A549 (cell line): ENCODE results near the gene HNRNPAB. TPM values are rescaled to one million over a fixed set of nuclear protein-coding genes. Genes with fewer than 3 reads are reported as not detected.

Experiments used
- ATAC-seq, 2 experiments: fragments of 200-7000 bp in 1 of 2; fragments of >200 bp in 1 of 2; cut with Nextera tagmentation in 1 of 2; cut with Tn5 transposase in 1 of 2; 3 replicates each; pipeline versions ENCODE4 v1.8.0 to v1.9.1; 2018 to 2020; ENCODE audit warnings: mild to moderate bottlenecking in 1 of 2, moderate library complexity in 1 of 2
- CTCF ChIA-PET: fragments of 300-600 bp; sonication (Branson Sonifier 250); formaldehyde crosslinking; extraction: SDS; loops from one replicate; lab custom pipeline; 2021; ENCODE audit warnings: antibody characterized with exemption, inconsistent platforms; lab: Yijun Ruan, JAX
- POLR2A ChIA-PET: fragments of 350-600 bp; formaldehyde crosslinking; extraction: SDS; loops from one replicate; lab custom pipeline; 2021; ENCODE audit warnings: antibody characterized with exemption, inconsistent platforms; lab: Yijun Ruan, JAX
- DNase-seq, 2 experiments: peaks; one replicate each; pipeline versions ENCODE4 v3.0.0 to v3.0.0-alpha.2; 2011 to 2016; ENCODE audit warnings: low read depth in 1 of 2, low spot score in 1 of 2
- FAIRE-seq: peaks from 2 replicates; lab custom pipeline; 2011; peaks lifted over from hg19 to GRCh38; lab: Jason Lieb, UNC
- H3K27ac ChIP-seq, 2 experiments: fragments of >200 bp; sonication (Bioruptor Twin); formaldehyde crosslinking; 3 replicates each; pipeline ENCODE4 v1.5.1; 2016 to 2017
- H3K4me1 ChIP-seq: fragments of >200 bp; sonication (Bioruptor Twin); formaldehyde crosslinking; 3 replicates; pipeline ENCODE4 v1.6.1; 2016
- H3K4me2 ChIP-seq: fragments of >200 bp; sonication (Bioruptor Twin); formaldehyde crosslinking; 3 replicates; pipeline ENCODE4 v1.6.1; 2016
- H3K4me3 ChIP-seq: fragments of >200 bp; sonication (Bioruptor Twin); formaldehyde crosslinking; 3 replicates; pipeline ENCODE4 v1.5.1; 2016
- H3K9me3 ChIP-seq: fragments of >200 bp; sonication (Bioruptor Twin); formaldehyde crosslinking; 3 replicates; pipeline ENCODE4 v1.6.1; 2016
- CHD2 ChIP-seq: fragments of 150-350 bp; IDR thresholded peaks from 2 replicates; pipeline ENCODE4 v1.6.1; 2014; ENCODE audit warnings: low read length; ENCODE audit not compliant: partially characterized antibody
- CHD4 ChIP-seq: fragments of 200-600 bp; sonication (generic); IDR thresholded peaks from 2 replicates; pipeline ENCODE4 v1.6.1; 2016; ENCODE audit warnings: antibody characterized with exemption, mild to moderate bottlenecking, borderline replicate concordance
- CTCF ChIP-seq: fragments of >200 bp; sonication (Bioruptor Twin); formaldehyde crosslinking; IDR thresholded peaks from 3 replicates; pipeline ENCODE4 v1.5.1; 2016
- EHMT2 ChIP-seq: fragments of 200-600 bp; sonication (generic); IDR thresholded peaks from 2 replicates; pipeline ENCODE4 v1.6.1; 2016; ENCODE audit warnings: antibody characterized with exemption, low read depth, mild to moderate bottlenecking, moderate library complexity
- HDAC2 ChIP-seq: fragments of 200-600 bp; sonication (generic); IDR thresholded peaks from 2 replicates; pipeline ENCODE4 v1.6.1; 2016
- HES2 ChIP-seq: fragments of >200 bp; sonication (Bioruptor Twin); formaldehyde crosslinking; IDR thresholded peaks from 2 replicates; pipeline ENCODE4 v1.6.1; 2016
- HOXA7 ChIP-seq: fragments of 250-450 bp; sonication (Bioruptor Pico); IDR thresholded peaks from 2 replicates; pipeline ENCODE4 v1.5.0; 2020; ENCODE audit warnings: mild to moderate bottlenecking, moderate library complexity
- HOXB5 ChIP-seq: fragments of 250-450 bp; sonication (Bioruptor Pico); IDR thresholded peaks from 2 replicates; pipeline ENCODE4 v1.5.0; 2020; ENCODE audit warnings: mild to moderate bottlenecking, moderate library complexity
- JUN ChIP-seq, 2 experiments: fragments of >200 bp; sonication (Bioruptor Twin); formaldehyde crosslinking; IDR thresholded peaks; 2 replicates in 1 of 2; 3 replicates in 1 of 2; pipeline ENCODE4 v1.6.1; 2016 to 2017
- KDM1A ChIP-seq: fragments of 200-600 bp; sonication (generic); IDR thresholded peaks from 2 replicates; pipeline ENCODE4 v1.6.1; 2016; ENCODE audit warnings: low read depth, mild to moderate bottlenecking
- MAFK ChIP-seq: fragments of 450-650 bp; IDR thresholded peaks from 2 replicates; pipeline ENCODE4 v1.6.1; 2014; ENCODE audit not compliant: partially characterized antibody
- NPAS2 ChIP-seq: fragments of 250-450 bp; sonication (Bioruptor Pico); IDR thresholded peaks from 2 replicates; pipeline ENCODE4 v1.8.0; 2022; ENCODE audit warnings: mild to moderate bottlenecking, moderate library complexity, borderline replicate concordance
- NR3C1 ChIP-seq: fragments of >200 bp; sonication (Bioruptor Twin); formaldehyde crosslinking; IDR thresholded peaks from 3 replicates; pipeline ENCODE4 v1.6.1; 2017
- PHF8 ChIP-seq: fragments of 200-600 bp; sonication (generic); IDR thresholded peaks from 2 replicates; pipeline ENCODE4 v1.6.1; 2016; ENCODE audit warnings: low read depth, mild to moderate bottlenecking, antibody characterized with exemption, moderate library complexity, borderline replicate concordance
- POLR2A ChIP-seq: IDR thresholded peaks from 2 replicates; pipeline ENCODE4 v1.6.1; 2012; ENCODE audit warnings: mild to moderate bottlenecking, low read length
- RARB ChIP-seq: fragments of 250-450 bp; sonication (Bioruptor Pico); IDR thresholded peaks from 2 replicates; pipeline ENCODE4 v1.8.0; 2021; ENCODE audit warnings: mild to moderate bottlenecking, moderate library complexity
- SREBF2 ChIP-seq: fragments of 450-650 bp; IDR thresholded peaks from 2 replicates; pipeline ENCODE4 v1.6.1; 2014; ENCODE audit warnings: mild to moderate bottlenecking, moderate library complexity
- TFCP2L1 ChIP-seq: fragments of 250-450 bp; sonication (Bioruptor Pico); IDR thresholded peaks from 2 replicates; pipeline ENCODE4 v1.5.0; 2021; ENCODE audit warnings: mild to moderate bottlenecking
- ZC3H11A ChIP-seq: fragments of 450-650 bp; IDR thresholded peaks from 2 replicates; pipeline ENCODE4 v1.6.1; 2014; ENCODE audit warnings: antibody characterized with exemption, mild to moderate bottlenecking
- ZNF302 ChIP-seq: fragments of 250-450 bp; sonication (Bioruptor Pico); IDR thresholded peaks from 2 replicates; pipeline ENCODE4 v1.9.0; 2021; ENCODE audit warnings: inconsistent platforms, mild to moderate bottlenecking, moderate library complexity
- ZSCAN20 ChIP-seq: fragments of 250-450 bp; sonication (Bioruptor Pico); IDR thresholded peaks from 2 replicates; pipeline ENCODE4 v1.8.0; 2022; ENCODE audit warnings: mild to moderate bottlenecking, moderate library complexity
- WGBS: methylation state at CpG from one replicate; pipeline ENCODE4 v1.1.6; 2017; ENCODE audit errors: missing lambda C conversion rate; 5-methylcytosine and 5-hydroxymethylcytosine counted together
- polyA plus RNA-seq, 4 experiments: library from polyadenylated mRNA; depleted of rRNA in 3 of 4; stranded (reverse); fragments of >200 nt; fragmentation: RNase III in 1 of 4; extraction: RNeasy Plus Mini Kit Qiagen cat#74134 plus additional on column Dnase treatment in 1 of 4; gene quantifications; 2 replicates in 3 of 4; 3 replicates in 1 of 4; pipeline ENCODE4 v1.2.3, GENCODE V29; 2011 to 2017
- TF ChIP-seq, protein P1 (sequence below): fragments of 250-450 bp; sonication (Bioruptor Pico); IDR thresholded peaks from 2 replicates; pipeline ENCODE4 v1.5.0; 2021; ENCODE audit warnings: mild to moderate bottlenecking, moderate library complexity, borderline replicate concordance
- TF ChIP-seq, protein P2 (sequence below): fragments of 250-450 bp; sonication (Bioruptor Pico); IDR thresholded peaks from 2 replicates; pipeline ENCODE4 v1.5.0; 2020; ENCODE audit warnings: low read depth, mild to moderate bottlenecking, moderate library complexity
- TF ChIP-seq, protein P3 (sequence below): fragments of 200-600 bp; sonication (generic); IDR thresholded peaks from 2 replicates; pipeline ENCODE4 v1.6.1; 2016; ENCODE audit warnings: antibody characterized with exemption, mild to moderate bottlenecking, moderate library complexity

The HNRNPAB gene
- polyA plus RNA-seq, 2 of the 4 experiments (the other 2 are of a cell fraction): 200 to 352 TPM

DNA sequence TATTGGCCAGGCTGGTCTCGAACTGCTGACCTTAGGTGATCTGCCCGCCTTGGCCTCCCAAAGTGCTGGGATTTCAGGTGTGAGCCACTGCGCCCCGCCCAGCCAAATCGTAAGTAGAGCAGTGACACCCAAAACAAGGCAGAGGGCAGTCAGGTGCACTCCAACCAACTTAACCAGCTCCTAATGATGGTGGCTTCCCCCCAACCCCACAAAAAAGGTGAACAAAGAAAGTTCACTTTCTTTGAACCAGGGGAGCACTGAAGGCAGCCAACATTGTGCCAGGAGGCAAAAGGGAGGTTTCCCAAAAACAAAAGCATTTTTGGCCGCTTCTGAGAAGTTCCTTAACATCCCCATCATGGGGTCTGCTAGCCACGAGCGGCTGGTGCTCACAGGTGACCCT, 26.8 kb upstream of the HNRNPAB start:
- H3K9me3 ChIP-seq: 0 out of 3 replicates have a peak, but pooled peaks cover 4% of the 10 kb centered on the region
- no peak overlapping the region for H3K27ac ChIP-seq
- ATAC-seq (no peak), FAIRE-seq (no peak), DNase-seq (no peak)
- WGBS: 73% methylated on average over 8 of the region's 8 CpGs
- TF ChIP-seq ZSCAN20: no peak
- TF ChIP-seq NR3C1: no peak
- TF ChIP-seq TFCP2L1 (CRISPR knock-in tag): no peak
- CTCF ChIA-PET: interaction anchor here (0.6 kb wide), 1 partner anchor 101 kb away, joined by 3 read pairs; no protein-coding TSS in a partner anchor
- H3K4me3 ChIP-seq: no peak overlapping the region
- H3K4me1 ChIP-seq: no peaks in the 10 kb centered on the region
- POLR2A ChIA-PET: no interaction called here
- no peak overlapping the region for H3K4me2 ChIP-seq

- DNase-seq (no peak), ATAC-seq (no peak), FAIRE-seq (no peak)
- no peaks in the 10 kb centered on the region for H3K4me1 ChIP-seq
- no peak overlapping the region for H3K4me2 ChIP-seq
- no peak overlapping the region for H3K27ac ChIP-seq
- CTCF ChIA-PET: interaction anchor here (0.6 to 1.2 kb wide), 5 partner anchors 9 to 194 kb away, joined by 3 read pairs; no protein-coding TSS in a partner anchor
- POLR2A ChIA-PET: no interaction called here
- 0 out of 3 replicates have a peak, but pooled peaks cover 4% of the 10 kb centered on the region for H3K9me3 ChIP-seq
- TF ChIP-seq POLR2A: no peak
- TF ChIP-seq HOXB5: no peak
- TF ChIP-seq NR3C1: no peak
- TF ChIP-seq, protein P1, sequence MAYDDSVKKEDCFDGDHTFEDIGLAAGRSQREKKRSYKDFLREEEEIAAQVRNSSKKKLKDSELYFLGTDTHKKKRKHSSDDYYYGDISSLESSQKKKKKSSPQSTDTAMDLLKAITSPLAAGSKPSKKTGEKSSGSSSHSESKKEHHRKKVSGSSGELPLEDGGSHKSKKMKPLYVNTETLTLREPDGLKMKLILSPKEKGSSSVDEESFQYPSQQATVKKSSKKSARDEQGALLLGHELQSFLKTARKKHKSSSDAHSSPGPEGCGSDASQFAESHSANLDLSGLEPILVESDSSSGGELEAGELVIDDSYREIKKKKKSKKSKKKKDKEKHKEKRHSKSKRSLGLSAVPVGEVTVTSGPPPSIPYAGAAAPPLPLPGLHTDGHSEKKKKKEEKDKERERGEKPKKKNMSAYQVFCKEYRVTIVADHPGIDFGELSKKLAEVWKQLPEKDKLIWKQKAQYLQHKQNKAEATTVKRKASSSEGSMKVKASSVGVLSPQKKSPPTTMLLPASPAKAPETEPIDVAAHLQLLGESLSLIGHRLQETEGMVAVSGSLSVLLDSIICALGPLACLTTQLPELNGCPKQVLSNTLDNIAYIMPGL (CRISPR knock-in tag): no peak
- no peak for TF ChIP-seq EHMT2
- no peak for TF ChIP-seq ZNF302 (CRISPR knock-in tag)
- no peak for TF ChIP-seq NPAS2 (CRISPR knock-in tag)
- no peak for TF ChIP-seq ZC3H11A
- TF ChIP-seq TFCP2L1 (CRISPR knock-in tag): no peak
- no peak for TF ChIP-seq JUN (IDR thresholded peaks at IDR 0.05)
- TF ChIP-seq CTCF: no peak
- TF ChIP-seq CHD2: no peak
- TF ChIP-seq HES2: no peak
- no peak for TF ChIP-seq RARB (CRISPR knock-in tag)
- WGBS: 27% methylated on average over 7 of the region's 9 CpGs
- H3K4me3 ChIP-seq: no peak overlapping the region
These were observed 24.0 kb upstream of the HNRNPAB start for GRCh38 chr5:178180141-178180863.

- Histone ChIP-seq H3K27ac (no peak overlapping the region), H3K4me3 (no peak overlapping the region), H3K4me2 (no peak overlapping the region), H3K4me1 (no peaks in the 10 kb centered on the region), H3K9me3 (0 out of 3 replicates have a peak, but pooled peaks cover 4% of the 10 kb centered on the region)
- ATAC-seq: no peak
- no peak for FAIRE-seq
- DNase-seq: no peak
- CTCF ChIA-PET: interaction anchor here (1.1 to 1.7 kb wide), 3 partner anchors 17 to 107 kb away, joined by 3 to 4 read pairs (median 3); no protein-coding TSS in a partner anchor
- WGBS: 36% methylated on average over 4 of the region's 4 CpGs
- POLR2A ChIA-PET: no interaction called here
- TF ChIP-seq MAFK (no peak), PHF8 (no peak), HOXA7 (CRISPR knock-in tag) (no peak), ZNF302 (CRISPR knock-in tag) (no peak), SREBF2 (no peak), CHD4 (no peak), KDM1A (no peak), HDAC2 (no peak), ZC3H11A (no peak), CHD2 (no peak)
- TF ChIP-seq, protein P2, sequence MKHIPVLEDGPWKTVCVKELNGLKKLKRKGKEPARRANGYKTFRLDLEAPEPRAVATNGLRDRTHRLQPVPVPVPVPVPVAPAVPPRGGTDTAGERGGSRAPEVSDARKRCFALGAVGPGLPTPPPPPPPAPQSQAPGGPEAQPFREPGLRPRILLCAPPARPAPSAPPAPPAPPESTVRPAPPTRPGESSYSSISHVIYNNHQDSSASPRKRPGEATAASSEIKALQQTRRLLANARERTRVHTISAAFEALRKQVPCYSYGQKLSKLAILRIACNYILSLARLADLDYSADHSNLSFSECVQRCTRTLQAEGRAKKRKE (CRISPR knock-in tag): no peak
- TF ChIP-seq, protein P3, sequence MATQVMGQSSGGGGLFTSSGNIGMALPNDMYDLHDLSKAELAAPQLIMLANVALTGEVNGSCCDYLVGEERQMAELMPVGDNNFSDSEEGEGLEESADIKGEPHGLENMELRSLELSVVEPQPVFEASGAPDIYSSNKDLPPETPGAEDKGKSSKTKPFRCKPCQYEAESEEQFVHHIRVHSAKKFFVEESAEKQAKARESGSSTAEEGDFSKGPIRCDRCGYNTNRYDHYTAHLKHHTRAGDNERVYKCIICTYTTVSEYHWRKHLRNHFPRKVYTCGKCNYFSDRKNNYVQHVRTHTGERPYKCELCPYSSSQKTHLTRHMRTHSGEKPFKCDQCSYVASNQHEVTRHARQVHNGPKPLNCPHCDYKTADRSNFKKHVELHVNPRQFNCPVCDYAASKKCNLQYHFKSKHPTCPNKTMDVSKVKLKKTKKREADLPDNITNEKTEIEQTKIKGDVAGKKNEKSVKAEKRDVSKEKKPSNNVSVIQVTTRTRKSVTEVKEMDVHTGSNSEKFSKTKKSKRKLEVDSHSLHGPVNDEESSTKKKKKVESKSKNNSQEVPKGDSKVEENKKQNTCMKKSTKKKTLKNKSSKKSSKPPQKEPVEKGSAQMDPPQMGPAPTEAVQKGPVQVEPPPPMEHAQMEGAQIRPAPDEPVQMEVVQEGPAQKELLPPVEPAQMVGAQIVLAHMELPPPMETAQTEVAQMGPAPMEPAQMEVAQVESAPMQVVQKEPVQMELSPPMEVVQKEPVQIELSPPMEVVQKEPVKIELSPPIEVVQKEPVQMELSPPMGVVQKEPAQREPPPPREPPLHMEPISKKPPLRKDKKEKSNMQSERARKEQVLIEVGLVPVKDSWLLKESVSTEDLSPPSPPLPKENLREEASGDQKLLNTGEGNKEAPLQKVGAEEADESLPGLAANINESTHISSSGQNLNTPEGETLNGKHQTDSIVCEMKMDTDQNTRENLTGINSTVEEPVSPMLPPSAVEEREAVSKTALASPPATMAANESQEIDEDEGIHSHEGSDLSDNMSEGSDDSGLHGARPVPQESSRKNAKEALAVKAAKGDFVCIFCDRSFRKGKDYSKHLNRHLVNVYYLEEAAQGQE: no peak
These were observed 22.0 kb upstream of the HNRNPAB start for GRCh38 chr5:178182158-178182876.
